Putamen (tissue), 1 donor: ENCODE measurements around the gene TERB1.
A peak's percentile ranks its signal among the peaks of the same experiment; 100 is the strongest.
"Not testable (repeated sequence)": the region's sequence is repeated elsewhere in the genome, so short reads cannot be mapped to it uniquely, and the experiment has no call there.

ENCODE experiments used
- DNase-seq: peaks from one replicate; pipeline ENCODE4 v3.0.0-alpha.2; 2016; ENCODE audit warnings: low spot score

The TERB1 gene

DNA sequence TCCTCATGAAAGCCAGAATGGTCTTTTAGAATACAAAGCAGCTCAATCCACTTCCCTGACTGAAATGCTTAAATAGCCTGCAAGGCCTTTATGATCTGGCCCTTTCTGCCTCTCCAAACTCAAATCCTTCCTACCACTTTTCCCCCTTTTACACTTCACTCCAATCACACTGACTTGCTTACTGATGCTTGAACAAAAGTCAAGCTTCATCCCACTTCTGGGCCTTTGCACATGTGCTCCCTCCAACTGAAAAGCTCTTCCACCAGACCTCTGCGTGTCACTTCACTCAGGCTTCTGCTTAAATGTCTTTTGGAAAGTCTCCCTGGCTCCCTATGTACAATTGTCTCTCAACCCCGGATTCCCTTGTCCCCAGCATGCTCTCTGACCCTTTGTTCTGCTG is 13.3 kb upstream of the TERB1 start:
- no peak for DNase-seq

DNA sequence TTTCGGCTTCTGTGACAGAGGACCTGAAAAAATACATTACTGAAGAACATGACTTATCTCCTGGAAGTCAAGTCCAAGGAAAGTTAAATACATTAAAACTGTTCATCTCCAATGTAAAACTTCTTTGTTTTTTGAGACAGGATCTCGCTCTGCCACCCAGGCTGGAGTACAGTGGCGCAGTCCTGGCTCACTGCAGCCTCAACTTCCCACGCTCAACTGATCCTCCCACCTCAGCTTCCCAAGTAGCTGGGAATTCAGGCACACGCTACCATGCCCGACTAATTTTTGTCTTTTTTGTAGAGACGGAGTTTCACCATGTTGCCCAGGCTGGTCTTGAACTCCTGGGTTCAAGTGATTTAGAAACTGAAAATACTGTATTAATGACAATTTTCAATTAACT is 9.7 kb upstream of the TERB1 start:
- DNase-seq = no peak

DNA sequence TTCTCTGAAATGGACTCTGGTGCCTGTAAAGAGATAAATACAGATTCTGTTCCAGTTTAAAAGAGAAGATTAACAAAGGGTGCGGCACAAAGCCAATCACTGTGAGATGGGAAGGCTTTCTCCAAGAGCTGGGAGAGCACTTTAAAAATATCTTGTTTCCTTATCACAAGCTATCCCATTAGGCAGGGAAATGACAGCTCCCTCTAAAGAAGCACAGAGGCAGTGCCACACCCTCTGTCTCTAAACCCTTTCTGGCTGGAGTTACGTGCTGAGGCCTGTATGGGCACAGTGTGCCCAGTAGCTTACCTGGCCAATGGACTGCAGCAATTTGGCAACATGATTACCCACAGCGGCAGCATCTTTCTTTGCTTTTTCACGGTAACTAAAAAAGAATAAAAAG is 9.0 kb upstream of the TERB1 start:
- DNase-seq = no peak

DNA sequence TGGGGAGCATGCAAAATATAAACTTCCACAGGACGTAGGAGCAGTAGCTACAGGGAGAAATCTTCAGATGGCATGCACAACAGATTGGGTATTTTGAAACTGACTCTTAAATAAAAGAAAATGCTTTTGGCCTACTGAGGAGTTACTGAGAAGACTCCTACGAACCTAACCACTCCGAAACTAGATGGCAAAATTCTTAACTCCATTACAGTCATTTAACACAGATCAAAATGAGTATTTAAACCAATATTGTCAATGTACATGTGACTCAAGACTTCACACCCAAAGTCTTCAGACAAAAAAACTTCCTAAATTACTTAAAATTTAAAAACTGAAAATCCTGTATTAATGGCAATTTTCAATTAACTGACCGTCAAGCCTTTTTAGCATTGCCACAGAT is 8.4 kb upstream of the TERB1 start:
- DNase-seq = no peak

DNA sequence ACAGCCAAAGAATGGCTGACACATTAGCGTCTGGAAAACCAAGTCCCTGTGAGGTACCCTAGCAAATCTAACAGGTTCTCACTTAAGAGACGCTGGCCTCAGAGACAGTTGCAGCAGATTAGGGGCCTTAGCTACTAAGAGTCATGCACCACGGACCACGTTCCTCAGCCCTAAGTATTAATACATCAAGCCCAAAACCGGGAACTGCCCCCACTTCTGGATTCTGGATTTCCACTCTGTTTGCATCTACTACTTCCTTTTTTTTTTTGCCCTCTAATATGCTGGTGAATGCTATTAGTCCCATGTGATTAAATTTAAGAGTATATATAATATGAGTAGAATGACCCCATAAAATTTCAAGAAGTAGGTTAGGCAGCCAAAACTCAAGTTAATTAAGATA is 775 bp upstream of the TERB1 start:
- DNase-seq = no peak

DNA sequence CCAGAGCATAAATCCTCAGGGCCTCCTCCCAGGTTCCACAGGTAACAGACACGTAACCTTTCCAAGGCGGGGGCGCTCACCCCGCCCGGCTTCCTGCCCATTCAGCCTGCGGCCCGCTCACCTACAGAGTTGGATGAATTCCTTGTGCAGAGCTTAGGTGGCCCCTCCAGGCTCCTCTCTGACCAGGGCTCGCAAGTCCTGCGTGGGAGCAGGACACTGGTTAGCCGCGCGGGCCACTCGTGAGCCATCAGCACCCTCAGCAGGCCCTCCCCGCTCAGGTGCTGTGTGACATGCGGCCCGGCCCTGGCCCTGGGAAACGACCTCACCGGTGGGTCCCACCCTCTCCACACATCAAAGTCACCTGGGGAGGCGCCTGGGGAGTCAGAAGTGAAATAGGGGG is 528 bp downstream of the TERB1 start:
- no peak for DNase-seq

DNA sequence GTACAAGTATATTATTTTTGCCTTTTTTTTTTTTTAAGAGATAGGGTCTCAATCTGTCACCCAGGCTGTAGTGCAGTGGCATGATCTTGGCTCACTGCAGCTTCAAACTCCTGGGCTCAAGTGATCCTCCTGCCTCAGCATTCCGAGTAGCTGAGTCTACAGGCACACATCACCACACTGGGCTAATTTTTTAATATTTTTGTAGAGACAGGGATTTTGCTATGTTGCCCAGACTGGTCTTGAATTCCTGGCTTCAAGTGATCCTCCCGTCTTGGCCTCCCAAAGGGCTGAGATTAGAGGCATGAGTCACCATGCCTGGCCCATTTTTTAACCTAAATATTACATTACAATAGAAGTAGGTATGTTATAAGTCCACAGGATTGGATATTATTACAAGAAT is 3.2 kb downstream of the TERB1 start:
- DNase-seq = no peak

DNA sequence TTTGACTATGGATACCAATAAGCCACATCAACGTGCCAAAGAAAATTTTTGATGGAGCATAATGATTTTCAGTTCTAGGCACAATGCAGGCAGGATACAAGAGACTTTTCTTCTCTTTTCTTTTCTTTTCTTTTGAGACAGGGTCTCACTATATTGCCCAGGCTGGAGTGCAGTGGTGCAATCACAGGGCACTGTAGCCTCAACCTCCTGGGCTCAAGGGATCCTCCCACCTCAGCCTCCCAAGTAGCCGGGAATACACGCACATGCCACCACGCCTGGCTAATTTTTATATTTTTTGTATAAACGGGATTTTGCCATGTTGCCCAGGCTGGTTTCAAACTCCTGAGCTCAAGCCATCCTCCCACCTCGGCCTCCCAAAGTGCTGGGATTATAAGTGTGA is 7.4 kb downstream of the TERB1 start:
- DNase-seq = not testable (repeated sequence)

DNA sequence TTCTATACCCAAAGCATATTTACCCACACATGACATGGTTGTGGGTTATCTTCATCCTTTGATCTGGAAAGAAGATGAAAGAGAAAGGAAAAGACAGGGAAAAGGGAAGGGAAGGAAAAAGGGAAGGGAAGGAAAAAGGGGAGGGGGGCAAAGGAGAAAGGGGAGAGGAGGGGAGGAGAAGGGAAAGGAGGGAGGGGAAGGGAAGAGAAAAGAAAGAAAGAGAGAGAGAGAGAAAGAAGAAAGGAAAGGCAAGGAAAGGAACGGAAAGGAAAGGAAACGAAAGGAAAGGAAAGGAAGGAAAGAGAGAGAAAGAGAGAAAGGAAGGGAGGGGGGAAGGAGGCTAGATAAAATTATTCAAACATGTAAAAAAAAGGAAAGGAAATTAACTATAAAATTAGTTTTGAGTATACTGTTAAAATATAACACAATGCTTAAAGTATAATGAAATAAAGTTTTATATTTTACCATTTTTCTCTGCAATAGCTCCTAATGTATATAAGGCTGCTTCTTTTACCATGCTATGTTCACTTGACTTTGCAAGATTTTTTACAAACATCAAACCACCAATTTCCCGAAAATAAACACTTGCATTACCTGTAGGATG is 11.2 kb downstream of the TERB1 start:
- DNase-seq = no peak

DNA sequence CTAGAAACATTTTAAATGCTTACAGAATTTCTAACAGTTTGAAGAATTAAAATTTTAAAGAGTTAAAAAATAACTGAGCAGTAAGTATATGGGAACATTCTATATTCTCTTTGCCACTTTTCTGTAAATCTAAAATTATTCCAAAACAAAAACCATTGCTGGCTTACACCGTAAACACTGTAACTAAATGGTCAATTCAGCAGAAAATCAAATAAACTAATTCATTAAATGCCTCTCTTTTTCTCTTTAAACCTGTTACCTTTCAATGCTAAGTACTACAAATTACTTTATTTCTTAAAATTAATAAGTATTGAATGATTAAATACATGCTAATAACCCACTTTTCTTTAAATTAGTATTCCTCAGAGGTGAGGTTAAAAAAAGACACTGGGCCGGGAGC is 14.0 kb downstream of the TERB1 start:
- DNase-seq = no peak

DNA sequence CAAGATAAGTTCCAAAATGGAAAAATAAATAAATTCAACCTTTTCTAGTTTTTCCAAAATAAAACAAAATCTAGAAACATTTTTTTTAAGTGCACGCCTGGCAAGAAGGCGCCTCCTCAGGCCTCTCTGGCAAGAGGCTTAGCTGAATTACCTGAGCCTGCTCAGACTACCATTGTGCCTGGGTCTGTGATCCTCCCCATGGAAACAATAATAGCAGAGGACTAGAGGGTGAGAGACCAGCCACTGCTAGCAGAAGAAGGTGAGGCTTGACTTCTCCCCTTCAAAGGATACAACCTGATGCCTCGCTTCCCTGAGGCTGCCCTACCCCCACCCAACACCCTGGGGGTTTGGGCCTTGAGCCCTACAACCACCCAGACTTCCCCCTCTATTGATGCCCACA is 14.8 kb downstream of the TERB1 start:
- DNase-seq = no peak

DNA sequence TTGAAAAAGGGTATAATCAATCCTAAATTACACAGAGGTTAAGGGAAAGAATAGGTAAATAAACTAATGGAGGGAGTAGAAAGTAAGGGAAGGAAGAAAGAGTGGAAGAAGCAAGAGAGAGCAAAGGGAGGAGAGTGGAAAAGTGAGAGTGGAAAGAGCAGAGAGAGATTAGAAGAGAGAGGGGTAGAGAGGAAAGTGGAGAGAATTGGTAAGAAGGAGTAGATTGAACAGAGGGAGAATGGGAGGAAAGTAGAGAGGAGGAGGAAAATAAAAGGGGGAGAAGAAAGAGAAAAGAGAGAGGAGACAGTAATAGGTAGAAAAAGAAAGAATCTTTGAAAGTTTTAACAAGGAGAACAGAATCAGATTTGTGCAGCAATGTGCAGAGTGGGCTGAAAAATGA is 24.9 kb downstream of the TERB1 start:
- DNase-seq = no peak

DNA sequence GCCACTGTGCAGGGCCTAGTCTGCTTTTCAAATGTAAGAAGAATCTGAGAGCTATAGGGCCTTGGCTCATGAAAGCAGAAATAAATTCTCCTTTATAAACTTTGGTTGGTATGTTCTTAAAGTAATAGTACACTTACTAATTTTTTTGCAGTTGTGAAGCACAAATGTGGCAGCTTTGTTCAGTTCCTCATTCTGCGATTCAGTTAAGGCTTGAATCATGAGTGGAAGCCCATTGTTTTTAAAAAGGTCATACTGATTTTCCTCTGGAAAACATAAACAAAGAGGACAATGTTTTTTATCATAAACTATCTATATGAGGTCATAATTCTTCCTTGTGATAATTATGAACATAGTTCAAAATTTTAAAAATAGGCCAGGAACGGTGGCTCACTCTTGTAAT is 26.4 kb downstream of the TERB1 start:
- no peak for DNase-seq

DNA sequence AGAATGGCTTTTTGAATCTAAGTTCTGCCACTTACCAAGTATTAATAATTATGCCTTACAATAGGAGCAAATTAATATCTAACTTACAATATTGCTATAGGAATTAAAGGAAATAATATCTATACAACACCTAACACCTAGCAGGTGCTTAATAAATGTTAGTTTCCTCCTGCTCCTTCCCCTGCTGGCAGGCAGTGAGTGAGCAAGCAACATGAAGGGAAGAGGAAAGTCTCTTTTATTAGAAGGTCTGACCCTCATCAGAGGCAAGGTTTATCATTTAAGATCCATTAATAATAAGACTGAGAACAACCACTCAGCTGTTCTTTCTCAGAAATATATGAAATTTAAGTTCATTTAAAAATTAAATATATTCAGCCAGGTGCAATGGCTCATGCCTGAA is 43.3 kb downstream of the TERB1 start:
- DNase-seq = no peak

DNA sequence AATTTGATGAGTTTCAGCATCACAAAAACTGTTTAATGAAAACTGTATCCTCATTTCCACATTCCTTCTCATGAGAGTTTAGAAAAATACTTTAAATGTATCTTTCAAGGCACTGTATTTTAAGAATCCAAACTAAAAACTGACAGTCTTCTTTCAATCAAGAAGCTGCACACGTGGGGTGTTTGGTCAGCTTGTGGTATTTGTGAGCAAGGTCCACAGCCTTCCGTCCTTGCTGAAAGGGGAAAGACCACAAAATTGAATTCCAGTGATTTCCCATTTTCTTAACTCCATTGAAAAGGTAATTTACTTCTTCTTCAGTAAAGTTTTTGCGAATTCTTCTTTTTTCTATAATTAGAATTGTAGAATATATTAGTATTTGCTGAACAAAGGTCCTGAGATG is 46.6 kb downstream of the TERB1 start:
- DNase-seq = no peak

DNA sequence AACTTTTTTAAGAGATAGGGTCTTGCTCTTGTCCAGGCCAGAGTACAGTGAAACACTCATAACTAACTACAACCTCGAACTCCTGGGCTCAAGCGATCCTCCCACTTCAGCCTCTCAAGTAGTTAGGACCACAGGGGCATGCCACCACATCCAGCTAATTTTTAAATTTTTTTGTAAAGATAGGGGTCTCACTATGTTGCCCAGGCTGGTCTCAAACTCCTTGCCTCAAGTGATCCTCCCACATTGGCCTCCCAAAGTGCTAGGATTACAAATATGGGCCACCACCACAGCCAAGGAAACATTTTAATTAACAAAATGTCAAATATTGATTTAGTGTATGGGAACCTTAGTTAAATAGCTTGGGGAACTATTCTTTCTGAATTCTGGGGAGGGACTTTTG is 47.2 kb downstream of the TERB1 start:
- no peak for DNase-seq

DNA sequence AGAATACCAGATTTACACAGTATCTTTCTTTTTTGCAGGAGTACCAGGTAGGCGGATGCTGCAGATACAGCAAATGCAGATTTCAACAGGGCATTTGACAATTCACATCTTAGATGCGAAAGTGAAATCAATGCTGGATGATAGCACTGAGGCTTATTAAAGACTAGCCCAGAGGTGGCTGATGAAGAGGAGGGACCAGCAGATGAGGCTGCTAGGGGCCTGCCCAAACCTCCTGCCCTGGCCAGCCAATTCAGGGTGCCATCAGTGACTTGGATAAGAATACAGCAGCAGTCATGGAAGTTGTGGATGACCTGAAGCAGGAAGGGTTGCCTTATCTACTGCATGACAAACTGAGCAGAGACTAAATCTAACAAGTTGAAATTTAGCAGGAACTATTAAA is 48.4 kb downstream of the TERB1 start:
- no peak for DNase-seq

DNA sequence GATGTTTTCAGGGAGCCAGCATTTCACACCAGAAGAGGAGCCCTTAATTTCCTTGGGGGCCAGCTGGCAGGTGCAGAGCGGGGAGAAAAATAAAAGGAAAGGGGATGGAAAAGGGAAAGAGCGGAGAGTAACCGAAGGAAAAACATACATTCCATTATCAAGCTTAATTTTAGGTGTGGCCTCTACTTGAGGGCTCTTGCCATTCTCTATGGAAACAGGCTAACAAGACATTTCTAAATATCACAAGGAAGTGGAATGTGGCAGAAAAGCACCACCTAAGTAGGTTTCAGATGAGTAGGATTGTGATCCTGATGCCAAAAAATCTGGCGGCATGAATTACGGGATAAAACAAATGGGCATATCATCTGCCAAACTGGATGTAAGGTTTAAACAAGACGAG is 49.0 kb downstream of the TERB1 start:
- no peak for DNase-seq

DNA sequence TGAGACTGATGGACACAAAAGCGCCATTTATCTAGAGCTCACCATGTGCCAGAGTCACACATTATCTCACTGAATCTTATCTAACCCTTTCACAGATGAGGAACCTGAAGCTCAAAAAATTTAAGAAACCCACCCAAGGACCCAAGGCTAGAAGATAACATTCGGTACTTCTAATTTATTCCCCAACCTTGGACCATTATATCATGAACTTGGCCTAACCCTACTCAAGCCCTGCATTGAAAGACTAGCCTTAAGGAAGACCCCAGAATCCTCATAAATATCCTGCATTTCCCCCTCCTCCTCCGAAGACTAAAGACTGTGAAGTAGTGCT is 49.4 kb downstream of the TERB1 start:
- no peak for DNase-seq

DNA sequence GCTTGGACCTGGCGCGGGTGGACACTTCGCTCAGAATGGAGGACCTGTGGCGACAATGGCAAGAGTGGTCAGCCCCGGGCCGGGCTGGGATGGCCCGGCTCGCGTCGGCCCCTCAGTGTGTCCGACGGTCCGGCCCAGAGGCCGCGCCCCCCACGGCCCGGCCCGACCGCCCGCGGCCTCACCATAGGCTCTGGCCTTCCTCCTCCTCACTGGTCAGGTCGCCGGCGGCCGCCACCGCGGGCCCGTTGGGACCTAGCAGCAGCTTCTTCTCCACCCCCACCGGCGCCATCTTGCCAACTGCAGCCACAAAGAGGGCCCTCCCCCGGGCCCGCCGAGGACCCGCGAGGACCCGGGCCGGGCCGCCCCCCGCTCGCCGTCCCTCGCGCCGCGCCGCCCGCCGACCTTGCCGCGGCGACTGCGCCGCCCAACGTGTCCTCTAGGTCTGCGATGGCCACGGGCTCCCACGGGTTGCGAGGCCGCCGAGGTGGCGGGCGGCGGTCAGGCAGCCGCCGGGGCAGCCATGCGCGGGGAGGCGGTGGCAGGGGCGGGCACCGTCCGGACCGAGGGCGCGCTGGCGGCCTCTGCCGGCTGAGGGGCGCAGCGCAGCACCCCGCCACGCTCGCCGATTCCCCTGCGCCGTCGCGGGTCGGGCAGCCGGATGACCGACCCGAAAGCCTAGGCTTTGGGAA is 49.9 kb downstream of the TERB1 start, which contains the start of gene DYNC1LI2:
DYNC1LI2 (minus strand) TSS at position 307 of the 689 bp plus-strand sequence; CDS start at position 289, 18 bp downstream.
- DNase-seq = peak; percentile 83

DNA sequence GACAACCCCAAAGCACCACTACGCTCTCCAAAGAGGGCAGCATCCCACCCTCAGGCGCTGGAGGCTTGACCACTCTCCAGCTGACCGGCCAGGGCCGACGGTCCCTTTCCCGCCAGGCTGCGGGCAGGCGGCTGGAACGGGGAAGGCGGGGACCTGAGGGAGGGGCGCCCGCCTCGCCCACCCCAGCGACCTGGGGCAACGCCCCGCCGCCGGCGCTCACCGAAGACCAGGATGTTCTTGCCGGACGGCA is 50.4 kb downstream of the TERB1 start:
- no peak for DNase-seq

DNA sequence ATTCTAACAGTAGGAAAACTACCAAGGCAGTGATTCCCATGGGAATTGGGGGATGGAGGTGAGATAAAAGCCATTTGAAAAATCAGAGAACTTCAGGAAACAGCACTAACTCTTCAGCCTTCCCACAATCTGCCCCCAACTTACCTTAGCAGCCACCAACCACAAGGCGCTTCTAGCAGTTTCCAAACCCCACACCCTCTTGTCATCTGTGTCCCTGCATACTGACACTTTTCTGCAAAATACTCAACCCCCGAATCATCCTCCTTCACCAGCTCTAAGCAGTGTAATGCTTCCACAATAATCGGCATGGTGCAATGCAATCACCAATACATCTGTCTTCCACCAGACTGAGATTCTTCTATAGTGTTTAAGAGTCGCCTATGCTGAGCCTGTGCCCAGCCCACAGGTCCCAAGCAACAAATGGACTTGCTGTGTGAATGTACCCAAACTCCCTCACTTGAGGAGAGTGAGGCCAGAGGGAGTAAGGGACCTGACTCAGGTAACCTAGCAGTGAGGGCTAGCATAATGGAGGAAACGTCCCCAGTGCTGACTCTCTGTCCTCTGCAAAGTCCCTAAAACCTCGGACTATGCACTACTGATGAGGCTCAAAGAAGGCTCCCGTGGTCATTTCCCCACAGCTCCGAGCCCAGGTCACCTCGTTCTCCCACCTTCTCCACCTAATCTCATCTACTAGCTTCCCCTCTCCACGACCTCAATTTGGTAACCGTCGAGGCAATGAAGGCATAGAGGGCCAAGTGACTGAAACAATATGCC is 50.9 kb downstream of the TERB1 start:
- peak; percentile 69 for DNase-seq

DNA sequence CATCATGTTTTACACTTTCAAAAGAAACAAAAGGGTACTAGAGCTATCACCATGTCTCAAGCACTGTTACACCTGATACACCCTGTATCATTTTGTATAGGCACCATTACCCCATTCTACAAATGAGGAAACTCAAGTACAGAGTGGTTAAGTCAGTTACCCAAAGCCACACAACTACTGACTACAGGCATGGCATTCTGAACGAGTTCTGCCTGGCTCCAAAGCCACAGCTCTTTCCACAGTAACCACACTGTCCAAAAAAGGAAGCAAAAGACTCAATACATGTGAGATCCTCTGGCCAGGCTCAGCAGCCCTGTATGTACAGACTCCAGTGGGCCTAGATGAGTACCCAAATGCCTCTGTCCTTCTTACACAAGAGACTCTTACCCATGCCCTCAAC is 54.7 kb downstream of the TERB1 start:
- DNase-seq = no peak

DNA sequence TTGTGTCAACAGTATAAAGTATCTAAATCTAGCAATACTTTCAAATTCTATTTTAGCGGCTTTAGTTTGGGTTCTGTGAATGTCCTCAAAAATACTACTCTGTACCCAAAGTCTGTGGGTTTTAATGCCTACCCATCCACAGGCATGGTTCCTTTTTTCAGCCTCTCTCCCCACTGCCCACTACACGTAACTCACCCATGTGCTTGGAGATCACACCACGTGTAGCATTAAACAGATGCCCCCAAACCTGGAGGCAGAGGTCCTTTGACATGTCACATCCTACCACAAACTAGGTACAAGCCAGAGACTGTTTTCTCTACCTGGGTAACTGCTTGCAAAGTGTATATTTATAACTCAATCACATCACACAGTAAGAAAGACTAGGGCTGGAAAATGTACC is 55.3 kb downstream of the TERB1 start:
- no peak for DNase-seq
